Eye (tissue), 1 donor: Measurements from ENCODE around the gene ENOX1.
A peak's percentile ranks its signal among the peaks of the same experiment; 100 is the strongest.

ENCODE experiments used
- DNase-seq: peaks from one replicate; pipeline ENCODE4 v3.0.0-alpha.2; 2015

ENOX1 gene

DNA sequence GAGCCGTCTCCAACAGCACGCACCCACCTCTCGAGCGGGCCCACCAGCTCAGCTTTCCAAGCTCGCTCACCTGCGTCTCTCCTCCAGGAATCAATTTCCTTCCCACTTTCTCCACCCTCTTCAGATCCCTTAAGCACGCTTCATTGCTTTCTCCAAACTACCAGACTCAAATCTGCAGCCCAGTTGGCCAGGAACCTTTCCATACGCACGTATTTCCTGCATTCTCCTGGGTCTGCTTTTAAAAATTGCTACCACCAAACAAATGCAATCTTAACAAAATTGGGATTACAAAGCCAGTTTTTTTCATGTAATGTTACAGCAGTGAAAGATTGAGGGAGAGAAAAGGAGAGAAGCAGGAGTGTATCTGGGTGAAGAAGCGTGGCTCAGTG lies 1.5 kb downstream of the ENOX1 start:
- no peak for DNase-seq

DNA sequence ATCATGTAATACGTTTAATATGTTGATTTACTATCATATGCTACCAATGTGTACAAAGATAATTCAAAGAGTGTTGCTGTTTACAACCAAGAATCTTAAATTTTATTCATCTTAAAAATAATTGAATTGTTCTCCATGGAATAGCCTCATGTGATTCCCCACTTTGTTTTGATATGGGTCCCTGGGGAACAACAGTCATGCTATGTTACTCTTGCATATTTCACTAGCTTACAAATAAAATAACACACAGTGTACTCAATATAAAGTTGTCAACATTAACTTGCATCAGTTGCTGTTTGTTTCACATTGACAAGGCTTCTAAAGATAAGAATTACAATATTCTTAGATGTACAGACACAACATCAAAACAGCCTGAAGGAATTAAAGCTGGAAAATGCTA lies 2.3 kb downstream of the ENOX1 start:
- DNase-seq, result peak; percentile 38

DNA sequence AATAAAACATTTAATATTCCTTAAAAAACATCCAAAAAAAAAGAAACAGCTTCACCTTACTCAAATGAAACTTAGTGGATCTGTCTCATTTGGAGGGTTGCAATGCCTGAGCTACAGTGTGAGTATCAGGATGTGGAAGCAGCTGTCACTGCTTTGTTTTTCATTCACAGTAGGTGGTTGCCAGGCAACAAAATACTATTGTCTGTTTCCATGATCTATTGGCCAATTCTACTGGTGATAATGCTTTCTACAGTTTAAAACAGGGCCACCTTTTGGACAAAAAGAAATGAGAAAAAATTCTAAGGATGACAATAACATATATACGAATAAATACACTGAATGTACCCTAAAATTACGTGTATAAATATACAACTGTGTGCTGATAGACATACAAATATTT lies 3.0 kb downstream of the ENOX1 start:
- peak; percentile 82 for DNase-seq

DNA sequence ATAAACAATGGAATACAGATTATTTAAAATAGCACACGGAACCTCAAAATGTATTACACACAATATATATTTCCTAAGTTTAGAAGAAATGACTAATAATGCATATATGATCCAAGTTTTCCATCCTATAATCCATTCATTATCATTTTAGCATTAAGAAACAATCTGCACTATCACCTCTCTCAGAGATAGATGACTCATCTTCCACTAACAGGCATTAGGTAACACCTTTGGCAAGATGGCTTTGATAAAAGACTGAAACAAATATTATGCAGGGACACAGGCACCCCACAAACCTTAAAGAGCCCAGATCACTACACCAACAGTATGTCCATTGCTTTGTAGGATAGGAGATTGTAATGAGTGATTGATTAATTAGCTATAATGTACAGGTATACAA lies 4.1 kb downstream of the ENOX1 start:
- no peak for DNase-seq

DNA sequence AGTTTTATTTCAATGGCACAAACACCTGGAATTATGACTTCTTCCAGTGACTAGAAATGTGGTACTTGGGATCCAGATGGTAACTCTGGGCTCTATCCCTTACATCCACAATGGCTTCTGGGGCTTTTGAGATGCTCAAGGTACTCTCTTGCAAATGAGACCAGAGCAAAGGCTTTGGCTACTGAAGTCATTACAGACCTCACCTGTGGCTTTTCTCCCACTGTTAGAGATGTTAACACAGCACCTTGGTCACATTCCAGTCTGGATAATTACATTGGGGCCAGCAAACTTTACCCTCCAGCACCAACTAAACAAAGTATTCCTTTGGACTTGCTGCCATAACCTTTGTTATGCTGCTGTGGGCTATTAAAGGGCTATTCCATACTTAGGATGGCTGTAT lies 6.1 kb downstream of the ENOX1 start:
- DNase-seq, result no peak

DNA sequence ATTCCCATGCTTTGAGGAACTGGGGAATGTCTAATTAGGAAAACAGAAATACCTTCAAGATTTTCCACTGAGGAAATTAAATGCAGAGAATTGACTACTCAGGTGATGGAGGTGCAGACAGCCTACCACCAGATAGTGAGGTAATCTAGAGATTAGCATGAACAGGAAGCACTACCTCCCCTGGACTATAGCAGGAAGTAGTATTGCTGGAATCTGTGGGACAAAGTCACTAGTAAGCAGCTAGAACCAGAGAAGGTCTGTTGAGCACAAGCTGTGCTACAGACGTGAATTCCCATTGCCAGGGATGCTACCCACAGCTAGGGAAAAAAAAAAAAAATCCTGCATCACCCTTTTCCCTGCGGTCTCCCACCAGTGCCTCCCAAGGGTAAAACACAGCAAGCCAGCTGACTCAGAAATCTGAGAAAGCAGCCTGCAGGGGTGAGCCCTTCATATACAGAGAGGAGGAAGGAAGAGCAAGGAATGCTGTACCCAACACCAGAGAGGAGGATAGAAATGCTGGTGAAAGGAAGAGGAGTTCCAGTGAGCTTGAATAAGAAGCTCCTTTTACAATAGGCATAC lies 10.2 kb downstream of the ENOX1 start:
- DNase-seq, result no peak

DNA sequence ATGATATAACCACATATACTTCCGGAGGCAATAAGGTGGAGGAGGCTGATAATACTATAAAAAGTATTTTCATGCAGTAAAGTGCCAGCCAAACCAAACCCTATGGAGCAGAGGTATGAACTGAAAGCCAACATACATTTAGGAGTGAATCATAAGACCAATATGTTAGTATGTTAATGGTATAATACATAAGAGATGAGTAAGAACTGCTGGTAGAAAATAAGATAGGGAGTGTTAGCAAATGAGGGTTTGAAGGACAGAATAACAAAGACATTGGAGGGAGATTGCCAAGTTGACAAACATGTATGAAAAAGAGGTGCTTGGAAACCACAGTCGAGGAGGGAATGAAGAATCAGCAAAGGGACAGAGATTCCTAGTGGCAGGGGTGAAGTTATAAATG lies 10.8 kb downstream of the ENOX1 start:
- DNase-seq, result no peak

DNA sequence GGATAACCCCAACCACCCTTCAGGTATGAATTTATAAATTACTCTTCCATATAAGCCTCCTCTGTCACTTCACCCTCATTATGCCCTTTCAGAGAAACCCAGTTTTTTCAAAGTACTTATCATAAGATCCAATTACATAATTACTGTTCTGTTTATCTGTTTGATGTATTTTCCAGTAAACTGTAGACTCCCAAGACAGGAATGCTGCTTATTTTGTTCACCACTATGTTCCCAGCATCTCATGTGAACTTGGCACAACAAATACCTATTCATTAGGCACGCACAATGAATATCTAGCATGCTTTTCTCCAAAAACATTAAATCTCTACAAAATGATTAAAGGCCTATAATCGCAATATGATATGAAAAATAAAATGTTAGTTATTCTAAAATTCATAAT lies 13.2 kb downstream of the ENOX1 start:
- no peak for DNase-seq

DNA sequence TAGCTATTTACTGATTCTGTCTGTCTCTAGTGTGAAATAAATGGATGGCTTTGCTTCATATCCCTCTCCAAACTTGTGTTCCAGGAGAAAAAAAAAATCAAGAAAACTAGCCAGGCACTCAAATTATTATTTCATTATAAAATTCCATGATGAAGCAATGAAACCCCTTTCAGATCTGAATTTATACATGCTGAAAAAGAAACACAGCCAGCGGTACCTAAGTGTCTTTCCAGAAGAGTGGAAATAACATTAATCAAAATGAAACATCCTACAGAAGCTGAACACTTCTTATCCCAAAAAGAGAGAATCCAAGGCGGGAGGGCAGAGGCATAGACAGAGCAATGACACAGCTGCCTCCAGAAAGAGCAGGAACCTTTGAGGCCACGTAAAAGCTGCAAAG lies 15.9 kb downstream of the ENOX1 start:
- no peak for DNase-seq

DNA sequence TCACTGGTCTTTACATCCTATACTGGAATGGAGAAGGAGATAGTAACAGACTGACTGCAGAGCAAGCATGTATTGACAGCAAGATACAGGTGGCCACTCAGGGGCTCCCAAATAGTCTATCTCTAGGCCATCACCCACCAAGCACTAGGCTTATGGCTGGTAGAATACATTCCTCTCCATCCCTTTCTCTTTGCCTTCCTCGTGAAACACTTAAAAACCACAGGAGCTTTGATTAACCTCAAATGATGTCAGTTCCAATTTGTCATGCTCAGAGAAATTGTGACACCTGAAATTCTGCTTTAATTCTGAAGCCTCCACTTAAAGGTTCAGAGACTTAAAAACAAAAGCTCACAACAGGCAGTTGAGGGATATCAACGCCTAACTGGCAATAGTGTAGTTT lies 17.2 kb downstream of the ENOX1 start:
- peak; percentile 58 for DNase-seq

DNA sequence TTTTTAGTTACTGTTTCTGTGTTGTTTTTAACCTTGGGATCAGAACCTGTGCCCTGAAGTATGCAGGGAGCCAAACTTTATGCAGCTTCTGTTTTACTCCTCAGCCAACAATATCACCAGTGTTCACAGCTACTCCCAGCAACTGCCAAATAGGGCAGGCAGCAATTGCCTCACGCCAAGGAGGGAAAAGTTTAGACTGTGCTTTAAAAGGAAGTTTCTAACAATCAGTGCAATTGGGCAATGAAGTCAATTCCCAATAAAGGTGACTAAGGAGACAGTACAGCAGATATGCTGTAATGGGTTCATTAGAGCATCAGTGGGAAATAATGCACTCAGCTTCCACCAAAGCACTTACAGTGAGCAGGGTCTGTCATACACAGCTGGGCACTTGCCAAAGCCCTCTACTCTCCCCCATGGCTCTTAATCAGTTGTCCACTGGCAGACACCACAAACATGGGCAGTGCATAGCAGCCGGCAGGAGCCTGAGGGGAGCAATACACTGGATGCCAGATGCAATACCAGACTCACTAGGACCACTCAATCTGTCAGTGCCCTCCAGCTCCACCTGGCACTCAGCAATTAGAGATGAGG lies 19.3 kb downstream of the ENOX1 start:
- peak; percentile 78 for DNase-seq

DNA sequence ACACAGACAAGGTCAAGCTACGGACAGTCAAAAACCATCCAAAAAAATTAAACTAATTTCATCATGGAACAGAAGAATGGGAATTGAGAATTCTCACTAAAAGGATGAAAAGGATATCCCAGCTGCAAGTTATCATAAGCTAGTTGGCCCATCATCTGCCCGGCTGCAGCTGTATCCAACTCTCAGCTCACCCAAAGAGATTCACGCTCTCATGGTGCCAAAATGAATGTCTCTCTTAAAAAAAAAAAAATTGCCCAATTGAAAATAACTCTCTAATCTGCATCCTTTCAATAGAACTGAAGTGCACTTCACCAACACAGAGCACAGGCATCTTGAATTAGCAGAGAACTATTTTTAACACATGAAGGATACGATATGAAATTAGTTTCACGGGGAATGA lies 20.0 kb downstream of the ENOX1 start:
- DNase-seq, result no peak

DNA sequence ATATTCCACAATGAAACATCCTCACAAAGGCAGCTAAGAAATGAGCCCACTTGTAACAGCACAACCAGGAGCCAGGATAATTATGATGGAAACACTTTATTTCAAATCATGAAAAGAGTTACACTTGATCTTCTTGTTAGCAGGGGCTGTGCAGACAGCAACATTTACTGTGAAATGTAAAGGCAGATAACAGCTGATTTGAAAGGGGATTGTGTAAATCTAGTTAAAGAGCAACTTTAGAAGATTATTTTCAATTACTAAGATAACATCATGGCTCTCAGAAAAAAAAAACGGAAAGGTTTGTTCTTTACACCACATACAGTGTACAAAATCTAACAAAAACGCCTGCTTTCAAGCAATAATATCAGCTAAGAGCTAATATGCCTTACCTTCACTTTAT lies 22.4 kb downstream of the ENOX1 start:
- no peak for DNase-seq

DNA sequence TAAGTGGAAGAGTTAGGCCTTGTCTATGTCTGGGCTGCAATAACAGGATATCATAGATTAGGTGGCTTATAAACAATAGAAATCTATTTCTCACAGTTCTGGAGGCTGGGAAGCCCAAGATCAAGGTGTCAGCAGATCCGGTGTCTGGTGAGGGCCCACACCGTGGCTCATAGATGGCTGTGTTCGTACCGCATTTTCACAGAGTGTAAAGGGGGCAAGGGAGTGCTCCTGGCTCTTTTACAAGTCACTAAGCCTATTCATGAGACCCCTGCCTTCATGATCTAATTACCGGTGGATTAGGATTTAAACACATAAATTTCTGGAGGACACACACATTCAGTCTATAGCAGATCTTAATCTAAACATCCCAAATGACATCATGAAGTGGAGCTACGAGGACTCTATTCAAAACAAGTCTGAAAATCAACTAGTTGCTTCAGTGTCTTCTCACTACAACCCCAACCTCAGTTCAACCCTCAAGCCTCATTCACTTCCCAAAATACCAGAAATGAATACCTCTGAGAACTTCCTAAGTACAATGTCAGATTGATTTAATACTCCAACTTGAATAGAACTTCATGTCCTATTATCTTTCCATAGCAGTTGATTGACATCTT lies 23.5 kb downstream of the ENOX1 start:
- DNase-seq, result no peak

DNA sequence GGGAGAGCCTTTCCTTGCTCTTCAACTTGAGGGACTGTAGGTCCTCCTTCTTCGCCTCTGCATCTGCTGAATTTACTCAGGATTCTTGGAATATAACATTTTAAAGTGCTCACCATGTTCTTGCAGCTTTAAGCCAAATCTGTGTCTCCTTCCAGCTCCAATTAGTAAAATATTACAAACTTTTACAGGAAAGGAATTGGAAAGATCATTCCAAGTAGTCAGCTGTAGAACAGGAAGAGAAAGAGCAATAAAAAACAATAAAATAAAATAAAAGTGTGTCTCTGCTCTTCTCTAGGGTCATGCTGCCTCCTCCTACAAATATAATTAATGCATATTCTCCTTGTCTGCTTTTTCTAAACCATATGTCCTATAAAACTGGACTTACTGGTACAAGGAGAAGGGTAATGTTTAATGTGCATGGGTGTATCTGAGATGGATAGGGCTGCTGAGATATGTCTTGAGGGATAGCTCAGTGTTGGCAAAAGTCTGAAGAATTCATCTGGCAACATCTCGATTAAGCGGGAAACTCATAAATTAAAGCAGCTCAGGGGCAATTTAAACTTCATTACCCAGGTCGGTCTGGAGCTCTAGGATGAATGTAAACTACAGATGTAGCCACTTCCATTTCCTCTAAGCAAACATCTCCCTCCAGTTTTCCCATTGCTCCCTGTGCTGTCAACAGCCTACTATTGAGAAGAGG lies 25.0 kb downstream of the ENOX1 start:
- DNase-seq, result no peak

DNA sequence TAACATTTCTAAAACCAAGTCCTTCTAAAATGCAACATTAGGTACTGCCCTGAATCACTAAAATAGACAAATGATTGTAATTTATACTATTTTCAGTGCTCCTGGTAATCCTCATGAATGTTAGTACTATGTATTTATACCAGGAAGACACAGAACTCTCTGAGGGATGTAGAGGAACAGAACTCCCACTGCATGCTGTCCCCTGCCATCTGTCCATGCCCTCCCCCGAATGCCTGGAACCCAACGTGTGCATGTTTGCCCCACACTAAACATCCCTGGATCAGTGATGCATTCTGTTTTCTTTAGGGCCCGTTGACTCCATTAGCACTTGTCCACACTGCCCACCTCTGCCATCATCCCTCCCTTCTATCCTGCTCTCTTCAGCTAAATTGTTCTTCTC lies 26.5 kb downstream of the ENOX1 start:
- DNase-seq, result no peak

DNA sequence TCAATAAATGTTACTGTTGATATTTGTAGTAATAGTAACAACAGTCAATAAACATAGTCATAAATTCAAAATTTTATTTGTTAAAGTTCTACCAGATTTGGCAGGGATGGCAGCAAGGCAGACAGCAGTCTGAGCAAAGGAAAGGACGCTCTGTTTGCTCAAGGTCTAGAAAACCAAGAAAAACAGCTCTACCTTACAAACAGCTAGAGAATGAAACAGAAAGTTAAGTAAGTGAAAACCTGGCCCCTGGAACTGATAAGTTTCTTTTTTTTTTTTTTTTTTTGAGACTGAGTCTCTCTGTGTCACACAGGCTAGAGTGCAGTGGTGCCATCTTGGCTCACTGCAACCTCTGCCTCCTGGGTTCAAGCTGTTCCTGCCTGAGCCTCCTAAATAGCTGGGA lies 27.9 kb downstream of the ENOX1 start:
- no peak for DNase-seq

DNA sequence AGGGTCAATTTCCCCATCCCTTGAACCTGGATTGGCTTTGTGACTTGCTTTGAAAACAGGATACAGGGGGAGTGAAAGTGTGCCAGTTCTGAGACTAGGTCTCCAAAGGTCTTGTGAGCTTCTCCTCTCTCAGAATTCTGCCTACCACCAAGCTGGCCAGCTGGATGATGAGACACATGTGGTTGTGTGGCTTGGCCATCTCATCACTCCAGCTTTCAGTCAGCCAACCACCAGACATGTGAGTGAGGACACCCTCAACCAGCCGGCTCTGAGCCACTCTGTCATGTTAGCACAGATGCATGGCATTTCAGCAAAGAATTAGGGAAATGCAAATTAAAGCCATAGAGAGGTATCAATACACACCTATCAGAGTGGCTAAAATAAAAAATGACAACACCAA lies 29.5 kb downstream of the ENOX1 start:
- DNase-seq, result no peak

DNA sequence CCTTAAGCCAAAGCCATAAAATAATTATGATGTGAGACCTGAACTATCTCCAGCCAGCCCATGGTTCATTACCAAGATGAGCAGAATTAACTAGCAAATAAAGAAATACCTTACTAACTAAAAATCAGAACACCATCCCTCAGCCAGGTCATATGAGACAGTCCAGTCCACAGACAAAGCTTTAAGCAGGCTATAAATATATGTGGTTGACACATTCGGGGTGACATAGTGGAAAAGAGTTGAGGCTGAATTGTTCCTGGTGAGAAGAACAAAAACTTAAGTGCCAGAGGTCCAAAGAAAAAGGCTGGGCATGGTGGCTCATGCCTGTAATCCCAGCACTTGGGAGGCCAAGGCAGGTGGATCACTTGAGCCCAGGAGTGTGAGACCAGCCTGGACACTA lies 30.9 kb downstream of the ENOX1 start:
- no peak for DNase-seq

DNA sequence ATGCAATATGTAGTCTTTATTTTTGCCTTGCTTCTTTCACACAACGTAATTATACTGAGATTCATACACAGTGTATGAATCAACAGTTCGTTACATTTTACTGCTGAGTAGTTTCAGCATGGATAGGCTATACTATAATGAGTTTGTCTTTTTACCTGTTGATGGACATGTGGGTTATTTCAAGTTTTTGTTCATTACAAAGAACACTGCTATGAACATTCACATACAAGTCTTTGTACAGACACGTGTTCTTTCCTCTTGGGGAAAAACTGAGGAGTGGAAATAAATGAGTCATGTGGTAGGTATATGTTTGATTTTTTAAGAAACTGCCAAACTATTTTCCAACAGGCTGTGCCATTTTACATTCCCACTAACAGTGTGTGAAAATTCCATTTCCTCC lies 35.1 kb downstream of the ENOX1 start:
- no peak for DNase-seq

DNA sequence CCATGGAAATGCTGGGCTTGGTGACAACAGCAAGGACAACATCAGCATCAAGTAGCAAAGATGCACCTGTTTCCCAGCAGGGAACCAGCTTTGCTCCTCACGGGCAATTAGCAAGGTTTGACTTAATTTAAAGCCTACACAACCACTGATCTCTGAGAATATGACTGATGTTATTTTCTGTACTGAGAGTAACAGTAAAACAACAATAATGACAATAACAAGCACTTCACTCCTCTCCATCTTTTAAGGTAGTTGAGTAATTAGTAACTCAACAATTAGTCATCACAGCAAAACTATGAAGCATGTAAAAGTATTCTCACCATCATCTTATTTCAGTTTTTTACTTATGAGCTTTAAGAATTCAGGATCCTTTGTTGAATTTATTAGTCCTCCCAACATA lies 37.3 kb downstream of the ENOX1 start:
- no peak for DNase-seq

DNA sequence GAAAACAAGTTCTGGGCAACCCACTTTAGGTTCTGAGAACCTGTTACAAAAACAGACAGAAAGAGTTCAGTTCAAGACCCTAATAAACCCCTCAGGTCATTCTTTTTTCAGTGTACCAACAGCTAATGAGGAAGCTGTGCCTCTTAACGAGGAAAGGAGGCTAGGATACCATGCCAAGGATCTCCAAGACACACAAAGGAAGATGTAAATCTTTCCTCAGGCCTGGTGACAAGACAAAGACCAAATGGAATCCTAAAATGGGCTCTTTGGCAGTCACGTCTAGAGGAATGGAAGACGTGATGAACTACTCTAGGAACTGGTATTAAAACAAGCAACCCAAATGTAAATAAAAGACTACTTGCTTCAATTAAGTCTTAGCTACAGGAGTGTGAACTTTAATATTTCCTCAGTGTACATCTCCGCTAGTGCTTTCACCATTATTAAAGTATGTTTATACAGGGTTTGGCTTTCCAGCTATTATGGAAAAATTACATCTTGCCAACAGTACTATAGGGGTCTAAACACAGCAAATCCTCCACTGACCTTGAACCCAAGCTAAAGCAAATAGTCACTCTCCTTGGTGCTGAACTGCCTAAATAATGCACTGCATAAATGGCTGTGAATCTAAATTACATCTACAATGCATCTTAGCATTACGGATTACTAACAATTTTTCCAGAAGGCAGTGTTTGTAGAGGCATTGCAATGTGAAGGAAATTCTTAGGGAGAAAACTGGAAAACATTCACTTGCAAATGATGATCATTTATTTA lies 42.3 kb downstream of the ENOX1 start:
- DNase-seq, result peak; percentile 34

DNA sequence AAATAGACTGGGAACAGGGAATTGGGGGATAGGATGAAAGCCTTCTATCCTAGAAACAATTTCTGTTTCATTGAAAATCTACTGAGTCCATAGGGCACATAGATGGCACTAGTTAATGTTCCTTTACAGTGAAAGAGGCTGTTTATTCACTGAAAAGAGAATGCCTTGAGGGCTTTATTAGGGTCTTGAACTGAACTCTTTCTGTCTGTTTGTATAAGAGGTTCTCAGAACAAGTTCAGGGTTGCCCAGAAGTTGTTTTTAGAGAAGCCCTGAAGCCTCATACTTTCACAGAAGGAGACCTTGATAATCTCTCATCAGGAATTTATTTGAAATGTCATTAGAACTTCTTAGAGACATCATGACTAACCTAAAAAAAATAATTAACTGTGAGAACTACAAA lies 43.9 kb downstream of the ENOX1 start:
- no peak for DNase-seq
